HL-60/S4 treated with retinoic acid at 250 ng/mL for 4 days and 3 days (cell line): ENCODE measurements around the gene BAG3.
"Not testable (repeated sequence)": the region's sequence is repeated elsewhere in the genome, so short reads cannot be mapped to it uniquely, and the experiment has no call there.

Experiments used
- in situ Hi-C: fragments of 300-500 bp; cut with MboI; formaldehyde crosslinking; loops from 2 replicates; pipeline ENCODE4 v1.7.0; 2022; ENCODE audit warnings: low sequenced_read_pairs

Gene BAG3

GRCh38 chr10:119640384-119640783, 10.8 kb upstream of the BAG3 start:
- in situ Hi-C loops, result no loop called here

- in situ Hi-C loops, result no loop called here
Observed at GRCh38 chr10:119640875-119641526, 10.2 kb upstream of the BAG3 start.

GRCh38 chr10:119642556-119643111, 8.5 kb upstream of the BAG3 start:
- in situ Hi-C loops, result no loop called here

GRCh38 chr10:119643306-119644204, 7.6 kb upstream of the BAG3 start:
- in situ Hi-C loops, result no loop called here

- in situ Hi-C loops, result no loop called here
Observed at GRCh38 chr10:119644205-119644814, 6.9 kb upstream of the BAG3 start.

- in situ Hi-C loops, result no loop called here
Observed at GRCh38 chr10:119644994-119645393, 6.2 kb upstream of the BAG3 start.

GRCh38 chr10:119650062-119650461, 1.1 kb upstream of the BAG3 start:
- in situ Hi-C loops, result no loop called here

GRCh38 chr10:119651514-119652360, 557 bp downstream of the BAG3 start:
- in situ Hi-C loops, result no loop called here

GRCh38 chr10:119652361-119652730, 1.2 kb downstream of the BAG3 start:
- in situ Hi-C loops, result no loop called here

- in situ Hi-C loops, result no loop called here
Observed at GRCh38 chr10:119653209-119653608, 2.0 kb downstream of the BAG3 start.

GRCh38 chr10:119653916-119654315, 2.7 kb downstream of the BAG3 start:
- in situ Hi-C loops, result no loop called here

GRCh38 chr10:119654540-119654939, 3.4 kb downstream of the BAG3 start:
- in situ Hi-C loops, result no loop called here

GRCh38 chr10:119655566-119656001, 4.4 kb downstream of the BAG3 start:
- in situ Hi-C loops, result no loop called here

GRCh38 chr10:119656760-119657159, 5.6 kb downstream of the BAG3 start:
- in situ Hi-C loops, result no loop called here

GRCh38 chr10:119657725-119658124, 6.5 kb downstream of the BAG3 start:
- in situ Hi-C loops, result no loop called here

- in situ Hi-C loops, result no loop called here
Observed at GRCh38 chr10:119658274-119658673, 7.1 kb downstream of the BAG3 start.

GRCh38 chr10:119659951-119660350, 8.8 kb downstream of the BAG3 start:
- in situ Hi-C loops, result no loop called here

GRCh38 chr10:119662076-119662605, 11.0 kb downstream of the BAG3 start:
- in situ Hi-C loops, result not testable (repeated sequence)

GRCh38 chr10:119663866-119664698, 12.9 kb downstream of the BAG3 start:
- in situ Hi-C loops, result no loop called here
